Mesodermal cell (in vitro differentiated cells): ENCODE results near the gene FGA.

Experiments used
- H3K27ac ChIP-seq: 2 replicates; pipeline ENCODE4 v1.7.0; 2013; ENCODE audit warnings: mild to moderate bottlenecking, low read depth, low read length, moderate library complexity; ENCODE audit not compliant: severe bottlenecking
- H3K36me3 ChIP-seq: 2 replicates; pipeline ENCODE4 v1.7.1; 2013; ENCODE audit warnings: mild to moderate bottlenecking, low read length, moderate library complexity; ENCODE audit not compliant: control insufficient read depth, insufficient read depth
- H3K4me1 ChIP-seq: one replicate; pipeline ENCODE4 v1.7.1; 2013; ENCODE audit warnings: mild to moderate bottlenecking, low read length; ENCODE audit not compliant: insufficient read depth, control insufficient read depth, poor library complexity, severe bottlenecking
- H3K4me3 ChIP-seq: 2 replicates; pipeline ENCODE4 v1.7.0; 2013; ENCODE audit warnings: low read length, control low read depth, mild to moderate bottlenecking; ENCODE audit not compliant: insufficient read depth, poor library complexity, severe bottlenecking; ENCODE audit errors: extremely low read depth
- H3K9me3 ChIP-seq: 2 replicates; pipeline ENCODE4 v1.7.1; 2013; ENCODE audit warnings: mild to moderate bottlenecking, low read length, moderate library complexity; ENCODE audit not compliant: control insufficient read depth
- WGBS, 2 experiments: methylation state at CpG; one replicate each; pipeline ENCODE4 v1.1.5; 2013; ENCODE audit warnings: missing lambda C conversion rate in 2 of 2; ENCODE audit not compliant: insufficient coverage in 2 of 2; 5-methylcytosine and 5-hydroxymethylcytosine counted together

The FGA gene

DNA sequence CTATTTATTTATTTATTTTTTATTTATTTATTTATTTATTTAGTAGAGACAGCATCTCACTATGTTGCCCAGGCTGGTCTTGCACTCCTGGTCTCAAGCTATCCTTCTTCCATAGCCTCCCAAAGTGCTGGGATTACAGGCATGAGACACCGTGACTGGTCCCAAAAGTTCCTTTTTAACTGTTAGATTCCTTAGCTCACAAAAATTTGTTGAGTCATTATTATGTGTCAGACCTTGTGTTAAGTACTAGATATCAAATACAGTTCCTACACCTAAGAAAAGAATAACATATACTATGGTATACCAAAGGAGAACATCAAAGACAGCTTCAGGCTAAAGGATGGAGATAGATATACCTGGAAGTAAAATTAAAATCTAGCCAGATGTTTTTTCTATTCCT lies 11.6 kb downstream of the FGA start:
- H3K27ac ChIP-seq, result no peak overlapping the region
- no peak overlapping the region for H3K4me3 ChIP-seq
- H3K4me1 ChIP-seq, result no peaks in the 10 kb centered on the region
- H3K9me3 ChIP-seq, result no peaks in the 10 kb centered on the region
- no peaks in the 10 kb centered on the region for H3K36me3 ChIP-seq
- WGBS, 2 experiments, result no CpG with 5 or more reads among the region's 1 CpG

DNA sequence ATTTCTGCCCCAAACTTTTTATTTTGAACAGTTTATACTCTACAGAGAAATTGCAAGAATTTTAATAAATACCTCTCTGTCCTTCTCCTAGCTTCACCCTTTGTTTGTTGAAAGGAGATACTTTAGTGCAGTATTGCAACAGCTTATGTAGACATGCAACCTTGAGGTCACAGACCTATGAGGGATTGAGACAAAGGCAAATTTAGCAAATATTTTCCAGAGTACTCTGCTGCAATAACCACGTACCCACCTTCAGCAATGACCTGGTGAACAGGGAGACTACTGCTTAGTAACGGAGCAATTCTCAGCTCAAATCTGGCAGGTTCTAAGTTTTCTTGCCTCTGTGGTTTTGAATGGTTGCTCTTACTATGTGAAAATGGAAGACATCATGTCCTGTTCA lies 13.2 kb downstream of the FGA start:
- H3K9me3 ChIP-seq, result no peaks in the 10 kb centered on the region
- 79 to 82% methylated on average over 2 of the region's 2 CpGs for WGBS, 2 experiments
- no peaks in the 10 kb centered on the region for H3K4me1 ChIP-seq
- H3K4me3 ChIP-seq, result no peak overlapping the region
- no peak overlapping the region for H3K27ac ChIP-seq
- no peaks in the 10 kb centered on the region for H3K36me3 ChIP-seq

DNA sequence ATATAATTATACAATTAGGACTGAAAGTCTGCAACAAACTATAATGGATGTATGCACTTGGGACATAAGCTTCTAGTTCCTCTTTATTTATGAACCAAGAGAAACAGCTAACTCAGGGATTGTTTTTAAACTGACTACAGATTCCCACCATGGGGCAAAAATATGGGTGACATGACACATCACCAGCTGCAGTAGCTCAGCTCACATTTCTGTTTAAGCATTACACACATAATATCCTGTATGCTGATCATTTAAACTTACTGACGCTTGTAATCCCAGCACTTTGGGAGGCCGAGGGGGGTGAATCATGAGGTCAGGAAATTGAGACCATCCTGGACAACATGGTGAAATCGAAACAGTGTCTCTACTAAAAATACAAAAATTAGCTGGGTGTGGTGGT lies 16.2 kb downstream of the FGA start:
- Histone ChIP-seq H3K27ac (no peak overlapping the region), H3K4me1 (no peaks in the 10 kb centered on the region), H3K9me3 (no peaks in the 10 kb centered on the region), H3K36me3 (no peaks in the 10 kb centered on the region), H3K4me3 (no peak overlapping the region)
- WGBS, 2 experiments, result 67% methylated on average over 2 of the region's 3 CpGs; no CpG with 5 or more reads in 1 of the 2 experiments

DNA sequence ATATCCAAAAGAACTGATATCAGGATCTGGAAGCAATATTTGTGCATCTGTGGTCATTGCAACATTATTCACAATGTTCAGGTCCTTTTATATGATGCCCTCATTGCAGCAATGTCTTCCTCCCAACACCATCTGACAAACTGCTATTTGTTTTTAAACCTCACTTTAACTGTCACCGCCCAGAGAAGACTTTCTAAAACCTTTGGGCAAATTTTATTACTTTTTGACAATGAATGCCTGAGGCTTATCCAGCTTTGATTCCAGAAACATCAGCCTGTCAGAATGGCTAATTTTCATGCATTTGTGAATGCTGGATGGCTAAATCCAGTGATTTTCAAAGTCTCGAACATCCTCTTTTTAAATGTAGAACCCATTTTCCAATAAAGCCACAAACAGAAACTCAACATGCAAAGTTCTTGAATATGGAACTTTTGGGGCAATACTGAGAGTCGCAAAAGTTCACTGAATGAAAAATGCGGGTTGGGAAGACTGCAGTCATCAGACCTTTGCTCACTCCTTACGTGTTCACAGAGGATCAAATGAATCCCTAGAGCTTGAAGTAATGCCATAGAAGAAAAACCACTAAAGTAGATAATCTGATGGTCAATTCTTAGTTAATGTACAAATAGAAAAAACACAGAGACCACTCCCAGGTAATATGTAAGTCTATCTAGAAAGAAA lies 17.2 kb downstream of the FGA start:
- Histone ChIP-seq H3K4me1 (no peaks in the 10 kb centered on the region), H3K27ac (no peak overlapping the region), H3K9me3 (no peaks in the 10 kb centered on the region), H3K36me3 (no peaks in the 10 kb centered on the region), H3K4me3 (no peak overlapping the region)
- WGBS, 2 experiments, result 100% methylated on average over 1 of the region's 5 CpGs

DNA sequence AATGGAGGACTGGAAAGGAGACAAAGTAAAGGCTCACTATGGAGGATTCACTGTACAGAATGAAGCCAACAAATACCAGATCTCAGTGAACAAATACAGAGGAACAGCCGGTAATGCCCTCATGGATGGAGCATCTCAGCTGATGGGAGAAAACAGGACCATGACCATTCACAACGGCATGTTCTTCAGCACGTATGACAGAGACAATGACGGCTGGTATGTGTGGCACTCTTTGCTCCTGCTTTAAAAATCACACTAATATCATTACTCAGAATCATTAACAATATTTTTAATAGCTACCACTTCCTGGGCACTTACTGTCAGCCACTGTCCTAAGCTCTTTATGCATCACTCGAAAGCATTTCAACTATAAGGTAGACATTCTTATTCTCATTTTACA lies 21.0 kb downstream of the FGA start:
- no peak overlapping the region for H3K4me3 ChIP-seq
- 95 to 98% methylated on average over 4 of the region's 5 CpGs for WGBS, 2 experiments
- H3K4me1 ChIP-seq, result no peaks in the 10 kb centered on the region
- H3K36me3 ChIP-seq, result no peaks in the 10 kb centered on the region
- H3K9me3 ChIP-seq, result no peaks in the 10 kb centered on the region
- no peak overlapping the region for H3K27ac ChIP-seq

DNA sequence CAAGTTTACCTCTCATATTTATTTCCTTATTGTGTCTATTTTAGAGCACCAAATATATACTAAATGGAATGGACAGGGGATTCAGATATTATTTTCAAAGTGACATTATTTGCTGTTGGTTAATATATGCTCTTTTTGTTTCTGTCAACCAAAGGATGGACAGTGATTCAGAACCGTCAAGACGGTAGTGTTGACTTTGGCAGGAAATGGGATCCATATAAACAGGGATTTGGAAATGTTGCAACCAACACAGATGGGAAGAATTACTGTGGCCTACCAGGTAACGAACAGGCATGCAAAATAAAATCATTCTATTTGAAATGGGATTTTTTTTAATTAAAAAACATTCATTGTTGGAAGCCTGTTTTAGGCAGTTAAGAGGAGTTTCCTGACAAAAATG lies 21.5 kb downstream of the FGA start:
- no peak overlapping the region for H3K27ac ChIP-seq
- no peaks in the 10 kb centered on the region for H3K36me3 ChIP-seq
- H3K4me1 ChIP-seq, result no peaks in the 10 kb centered on the region
- no peak overlapping the region for H3K4me3 ChIP-seq
- no peaks in the 10 kb centered on the region for H3K9me3 ChIP-seq
- 89 to 91% methylated on average over 2 of the region's 3 CpGs for WGBS, 2 experiments

DNA sequence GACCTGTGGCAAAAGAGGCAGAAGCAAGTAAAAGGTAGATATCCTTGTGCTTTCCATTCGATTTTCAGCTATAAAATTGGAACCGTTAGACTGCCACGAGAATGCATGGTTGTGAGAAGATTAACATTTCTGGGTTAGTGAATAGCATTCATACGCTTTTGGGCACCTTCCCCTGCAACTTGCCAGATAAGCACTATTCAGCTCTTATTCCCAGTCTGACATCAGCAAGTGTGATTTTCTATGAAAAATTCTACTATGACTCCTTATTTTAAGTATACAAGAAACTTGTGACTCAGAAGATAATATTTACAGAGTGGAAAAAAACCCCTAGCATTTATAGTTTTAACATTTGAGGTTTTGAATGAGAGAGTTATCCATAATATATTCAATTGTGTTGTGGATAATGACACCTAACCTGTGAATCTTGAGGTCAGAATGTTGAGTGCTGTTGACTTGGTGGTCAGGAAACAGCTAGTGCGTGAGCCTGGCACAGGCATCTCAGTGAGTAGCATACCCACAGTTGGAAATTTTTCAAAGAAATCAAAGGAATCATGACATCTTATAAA lies 23.8 kb downstream of the FGA start:
- no peaks in the 10 kb centered on the region for H3K4me1 ChIP-seq
- no peaks in the 10 kb centered on the region for H3K9me3 ChIP-seq
- H3K4me3 ChIP-seq, result no peak overlapping the region
- no peaks in the 10 kb centered on the region for H3K36me3 ChIP-seq
- no peak overlapping the region for H3K27ac ChIP-seq
- WGBS, 2 experiments, result 82 to 95% methylated on average over 3 of the region's 5 CpGs

DNA sequence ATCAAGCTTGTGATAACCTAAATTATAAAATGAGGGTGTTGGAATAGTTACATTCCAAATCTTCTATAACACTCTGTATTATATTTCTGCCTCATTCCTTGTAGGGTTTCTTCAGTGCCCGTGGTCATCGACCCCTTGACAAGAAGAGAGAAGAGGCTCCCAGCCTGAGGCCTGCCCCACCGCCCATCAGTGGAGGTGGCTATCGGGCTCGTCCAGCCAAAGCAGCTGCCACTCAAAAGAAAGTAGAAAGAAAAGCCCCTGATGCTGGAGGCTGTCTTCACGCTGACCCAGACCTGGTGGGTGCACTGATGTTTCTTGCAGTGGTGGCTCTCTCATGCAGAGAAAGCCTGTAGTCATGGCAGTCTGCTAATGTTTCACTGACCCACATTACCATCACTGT lies 24.8 kb downstream of the FGA start:
- 80 to 90% methylated on average over 1 to 5 of the region's 6 CpGs for WGBS, 2 experiments
- Histone ChIP-seq H3K27ac (no peak overlapping the region), H3K4me3 (no peak overlapping the region), H3K9me3 (no peaks in the 10 kb centered on the region), H3K4me1 (no peaks in the 10 kb centered on the region), H3K36me3 (no peaks in the 10 kb centered on the region)

DNA sequence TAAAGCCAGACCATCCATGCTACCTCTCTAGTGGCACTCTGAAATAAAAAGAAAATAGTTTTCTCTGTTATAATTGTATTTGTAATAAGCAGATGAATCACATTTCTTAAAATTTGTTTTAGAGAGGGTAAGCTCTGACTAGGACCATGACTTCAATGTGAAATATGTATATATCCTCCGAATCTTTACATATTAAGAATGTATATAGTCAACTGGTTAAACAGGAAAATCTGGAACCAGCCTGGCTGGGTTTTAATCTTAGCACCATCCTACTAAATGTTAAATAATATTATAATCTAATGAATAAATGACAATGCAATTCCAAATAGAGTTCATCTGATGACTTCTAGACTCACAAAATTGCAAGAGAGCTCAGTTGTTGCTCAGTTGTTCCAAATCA lies 26.2 kb downstream of the FGA start:
- no peak overlapping the region for H3K4me3 ChIP-seq
- H3K27ac ChIP-seq, result no peak overlapping the region
- WGBS, 2 experiments, result no CpG with 5 or more reads among the region's 1 CpG
- no peaks in the 10 kb centered on the region for H3K9me3 ChIP-seq
- H3K4me1 ChIP-seq, result no peaks in the 10 kb centered on the region
- H3K36me3 ChIP-seq, result no peaks in the 10 kb centered on the region

DNA sequence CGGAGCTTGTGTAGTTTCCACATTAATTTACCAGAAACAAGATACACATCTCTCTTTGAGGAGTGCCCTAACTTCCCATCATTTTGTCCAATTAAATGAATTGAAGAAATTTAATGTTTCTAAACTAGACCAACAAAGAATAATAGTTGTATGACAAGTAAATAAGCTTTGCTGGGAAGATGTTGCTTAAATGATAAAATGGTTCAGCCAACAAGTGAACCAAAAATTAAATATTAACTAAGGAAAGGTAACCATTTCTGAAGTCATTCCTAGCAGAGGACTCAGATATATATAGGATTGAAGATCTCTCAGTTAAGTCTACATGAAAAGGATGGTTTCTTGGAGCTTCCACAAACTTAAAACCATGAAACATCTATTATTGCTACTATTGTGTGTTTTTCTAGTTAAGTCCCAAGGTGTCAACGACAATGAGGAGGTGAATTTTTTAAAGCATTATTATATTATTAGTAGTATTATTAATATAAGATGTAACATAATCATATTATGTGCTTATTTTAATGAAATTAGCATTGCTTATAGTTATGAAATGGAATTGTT lies 27.8 kb downstream of the FGA start, which contains the start of gene FGB:
FGB (plus strand) TSS at position 315 of the 558 bp plus-strand sequence; CDS start at position 323, 8 bp downstream.
- Histone ChIP-seq H3K9me3 (no peaks in the 10 kb centered on the region), H3K4me3 (no peak within 1 kb of the TSS), H3K4me1 (no peaks in the 10 kb centered on the region), H3K27ac (no peak within 1 kb of the TSS), H3K36me3 (no peaks in the 10 kb centered on the region)
- no CpG with 5 or more reads among the region's 2 CpGs for WGBS, 2 experiments

DNA sequence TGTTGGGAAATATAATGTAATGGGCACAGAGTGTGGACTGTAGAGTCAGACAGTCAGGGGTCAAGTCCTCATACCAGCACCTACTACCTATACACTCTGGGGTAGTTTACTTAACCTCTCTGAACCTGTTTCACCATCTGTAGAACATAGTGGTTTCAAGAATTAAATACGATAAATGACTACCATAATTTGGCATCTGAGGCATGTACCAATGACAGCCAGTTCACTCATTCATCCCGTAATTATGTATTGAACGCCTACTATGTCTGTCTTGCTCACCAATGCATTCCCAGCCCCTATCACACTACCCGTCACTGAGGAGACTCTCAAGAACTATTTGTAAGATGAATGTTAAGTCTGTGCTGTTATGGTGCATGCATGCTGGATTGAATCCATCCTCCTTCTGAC lies 29.7 kb downstream of the FGA start:
- H3K36me3 ChIP-seq, result no peaks in the 10 kb centered on the region
- H3K27ac ChIP-seq, result no peak overlapping the region
- no peaks in the 10 kb centered on the region for H3K4me1 ChIP-seq
- WGBS, 2 experiments, result 75% methylated on average over 1 of the region's 4 CpGs; no CpG with 5 or more reads in 1 of the 2 experiments
- no peaks in the 10 kb centered on the region for H3K9me3 ChIP-seq
- H3K4me3 ChIP-seq, result no peak overlapping the region
